Peyer's patch (tissue), 4 donors: ENCODE measurements around the gene LIPG.

Source experiments
- POLR2A ChIP-seq, 2 donors: fragments of 450-650 bp; IDR thresholded peaks; one replicate each; pipeline ENCODE4 v1.5.1; 2017; ENCODE audit warnings: antibody characterized with exemption in 2 of 2, mild to moderate bottlenecking in 2 of 2, moderate library complexity in 2 of 2
- TF ChIP-seq, protein P1 (sequence below), 6 experiments: fragments of 450-650 bp in 4 of 6; fragments of 200-600 bp in 2 of 6; sonication (generic) in 1 of 6; IDR thresholded peaks; one replicate each; pipeline ENCODE4 v1.5.1; 2017 to 2019; ENCODE audit warnings: antibody characterized with exemption in 6 of 6, mild to moderate bottlenecking in 3 of 6, moderate library complexity in 1 of 6

DNA sequence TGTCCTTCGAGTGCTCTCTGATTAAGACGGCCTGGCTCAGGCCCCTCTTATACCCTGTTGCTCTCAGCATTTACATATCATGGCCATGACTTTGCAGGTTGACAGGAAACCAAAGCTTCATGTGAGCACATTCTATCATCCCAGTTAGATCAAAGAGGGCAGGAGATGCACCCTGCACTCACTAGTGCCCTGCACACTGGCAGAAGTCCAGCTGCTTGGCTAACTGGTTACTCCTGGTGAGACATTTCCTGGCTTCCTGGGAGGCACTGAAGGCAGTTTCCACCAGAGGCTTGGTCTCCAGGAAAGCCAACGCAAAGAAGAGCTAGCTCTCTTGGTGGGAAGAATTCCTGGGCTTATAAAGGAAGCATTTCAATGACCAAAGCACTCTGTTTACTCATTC, 66.3 kb downstream of the LIPG start:
- no peak for TF ChIP-seq POLR2A (IDR thresholded peaks at IDR 0.05)
- TF ChIP-seq, protein P1, sequence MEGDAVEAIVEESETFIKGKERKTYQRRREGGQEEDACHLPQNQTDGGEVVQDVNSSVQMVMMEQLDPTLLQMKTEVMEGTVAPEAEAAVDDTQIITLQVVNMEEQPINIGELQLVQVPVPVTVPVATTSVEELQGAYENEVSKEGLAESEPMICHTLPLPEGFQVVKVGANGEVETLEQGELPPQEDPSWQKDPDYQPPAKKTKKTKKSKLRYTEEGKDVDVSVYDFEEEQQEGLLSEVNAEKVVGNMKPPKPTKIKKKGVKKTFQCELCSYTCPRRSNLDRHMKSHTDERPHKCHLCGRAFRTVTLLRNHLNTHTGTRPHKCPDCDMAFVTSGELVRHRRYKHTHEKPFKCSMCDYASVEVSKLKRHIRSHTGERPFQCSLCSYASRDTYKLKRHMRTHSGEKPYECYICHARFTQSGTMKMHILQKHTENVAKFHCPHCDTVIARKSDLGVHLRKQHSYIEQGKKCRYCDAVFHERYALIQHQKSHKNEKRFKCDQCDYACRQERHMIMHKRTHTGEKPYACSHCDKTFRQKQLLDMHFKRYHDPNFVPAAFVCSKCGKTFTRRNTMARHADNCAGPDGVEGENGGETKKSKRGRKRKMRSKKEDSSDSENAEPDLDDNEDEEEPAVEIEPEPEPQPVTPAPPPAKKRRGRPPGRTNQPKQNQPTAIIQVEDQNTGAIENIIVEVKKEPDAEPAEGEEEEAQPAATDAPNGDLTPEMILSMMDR (IDR thresholded peaks at IDR 0.05) = no peak
